Measurements from ENCODE around the gene DKC1.

DKC1 gene

DNA sequence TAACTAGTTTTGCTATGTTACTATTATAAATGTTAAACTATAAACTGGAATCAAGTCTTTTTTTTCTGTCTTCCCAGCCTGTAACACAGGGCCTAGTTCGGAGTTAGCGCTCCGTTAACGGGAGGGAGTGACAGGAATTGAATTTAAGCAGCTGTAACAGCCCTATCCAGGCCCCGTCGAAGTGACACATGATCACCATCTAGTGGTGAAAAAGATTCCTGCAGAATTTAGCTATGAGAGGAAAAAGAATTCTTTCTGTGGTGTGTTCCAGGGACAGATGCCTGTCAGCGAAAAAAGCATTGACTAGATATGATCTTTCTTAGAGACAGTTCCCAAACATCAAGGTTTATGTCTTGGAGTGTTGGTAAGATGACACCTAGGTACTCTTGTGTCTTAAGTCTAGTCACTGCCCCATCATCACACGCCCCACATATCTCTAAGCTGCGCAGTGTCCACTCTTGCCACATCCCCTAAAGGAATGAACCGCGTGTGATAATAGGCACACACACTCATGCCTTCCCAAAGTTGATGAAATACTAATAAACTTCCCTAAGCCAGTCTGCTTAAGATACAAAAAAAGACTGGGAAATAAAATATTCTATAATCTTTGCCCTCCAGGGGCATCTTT is 13.8 kb upstream of the DKC1 start:
- Histone ChIP-seq H3K9me3 (ENCODE audit: low read length) (no peaks in the 10 kb centered on the region), H3K27ac (ENCODE audit: low read depth, low read length, poor library complexity, severe bottlenecking) (no peak overlapping the region), H3K27me3 (ENCODE audit: insufficient read depth, low read length) (no peaks in the 10 kb centered on the region), H3K79me2 (ENCODE audit: insufficient read depth, low read length) (no peaks in the 10 kb centered on the region), H3K9me2 (ENCODE audit: low read depth, low read length) (no peaks in the 10 kb centered on the region), H3K36me3 (ENCODE audit: insufficient read depth, low read length) (no peaks in the 10 kb centered on the region), H3K4me3 (ENCODE audit: low read depth, low read length, poor library complexity, severe bottlenecking) (no peak overlapping the region), H3F3A (ENCODE audit: insufficient read depth, low read length) (no peaks in the 10 kb centered on the region), H3K4me1 (ENCODE audit: insufficient read depth, low read length, severe bottlenecking) (peaks cover 16% of the 10 kb centered on the region), H2AFZ (ENCODE audit: low read length) (no peak overlapping the region), H3K4me2 (ENCODE audit: low read length) (no peak overlapping the region), H3K9ac (ENCODE audit: low read length) (no peak overlapping the region), H4K20me1 (ENCODE audit: insufficient read depth, low read length) (no peaks in the 10 kb centered on the region)
- TF ChIP-seq, protein P1, sequence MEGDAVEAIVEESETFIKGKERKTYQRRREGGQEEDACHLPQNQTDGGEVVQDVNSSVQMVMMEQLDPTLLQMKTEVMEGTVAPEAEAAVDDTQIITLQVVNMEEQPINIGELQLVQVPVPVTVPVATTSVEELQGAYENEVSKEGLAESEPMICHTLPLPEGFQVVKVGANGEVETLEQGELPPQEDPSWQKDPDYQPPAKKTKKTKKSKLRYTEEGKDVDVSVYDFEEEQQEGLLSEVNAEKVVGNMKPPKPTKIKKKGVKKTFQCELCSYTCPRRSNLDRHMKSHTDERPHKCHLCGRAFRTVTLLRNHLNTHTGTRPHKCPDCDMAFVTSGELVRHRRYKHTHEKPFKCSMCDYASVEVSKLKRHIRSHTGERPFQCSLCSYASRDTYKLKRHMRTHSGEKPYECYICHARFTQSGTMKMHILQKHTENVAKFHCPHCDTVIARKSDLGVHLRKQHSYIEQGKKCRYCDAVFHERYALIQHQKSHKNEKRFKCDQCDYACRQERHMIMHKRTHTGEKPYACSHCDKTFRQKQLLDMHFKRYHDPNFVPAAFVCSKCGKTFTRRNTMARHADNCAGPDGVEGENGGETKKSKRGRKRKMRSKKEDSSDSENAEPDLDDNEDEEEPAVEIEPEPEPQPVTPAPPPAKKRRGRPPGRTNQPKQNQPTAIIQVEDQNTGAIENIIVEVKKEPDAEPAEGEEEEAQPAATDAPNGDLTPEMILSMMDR (IDR thresholded peaks at IDR 0.05; ENCODE audit: low read length), result peak; percentile 60
- TF ChIP-seq EZH2 (IDR thresholded peaks at IDR 0.05; ENCODE audit: borderline replicate concordance, low read length), result no peak

DNA sequence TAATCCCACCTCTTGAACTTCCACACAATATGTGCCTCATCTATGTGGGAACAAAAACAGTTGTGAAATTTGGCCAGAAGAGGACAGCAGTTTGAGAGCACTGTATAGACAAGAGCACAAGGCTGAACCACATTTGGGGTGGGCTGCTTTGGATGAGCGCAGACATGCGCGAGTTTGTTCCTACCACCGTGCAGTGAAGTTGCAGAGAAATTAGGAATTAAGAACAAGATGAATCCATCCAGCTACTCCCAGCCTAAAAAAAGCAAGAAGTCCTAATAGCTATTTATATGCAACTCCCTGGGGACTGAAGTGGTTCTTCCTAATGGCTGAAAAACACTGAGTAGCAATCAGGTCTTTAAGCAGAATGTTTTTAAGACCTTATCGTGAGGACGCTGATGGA is 12.8 kb upstream of the DKC1 start:
- peaks cover 16% of the 10 kb centered on the region for H3K4me1 ChIP-seq (ENCODE audit: insufficient read depth, low read length, severe bottlenecking)
- H4K20me1 ChIP-seq (ENCODE audit: insufficient read depth, low read length), result no peaks in the 10 kb centered on the region
- peak overlapping the region; percentile 60 for H3K4me2 ChIP-seq (ENCODE audit: low read length)
- H2AFZ ChIP-seq (ENCODE audit: low read length), result no peak overlapping the region
- no peaks in the 10 kb centered on the region for H3F3A ChIP-seq (ENCODE audit: insufficient read depth, low read length)
- H3K27ac ChIP-seq (ENCODE audit: low read depth, low read length, poor library complexity, severe bottlenecking), result no peak overlapping the region
- H3K36me3 ChIP-seq (ENCODE audit: insufficient read depth, low read length), result no peaks in the 10 kb centered on the region
- peak overlapping the region; percentile 46; the same call in 1 of the 2 replicates for H3K9ac ChIP-seq (ENCODE audit: low read length)
- H3K27me3 ChIP-seq (ENCODE audit: insufficient read depth, low read length), result no peaks in the 10 kb centered on the region
- no peaks in the 10 kb centered on the region for H3K9me2 ChIP-seq (ENCODE audit: low read depth, low read length)
- no peak for TF ChIP-seq EZH2 (IDR thresholded peaks at IDR 0.05; ENCODE audit: borderline replicate concordance, low read length)
- TF ChIP-seq, protein P1 (IDR thresholded peaks at IDR 0.05; ENCODE audit: low read length), result no peak
- H3K4me3 ChIP-seq (ENCODE audit: low read depth, low read length, poor library complexity, severe bottlenecking), result peak overlapping the region; percentile 56
- H3K9me3 ChIP-seq (ENCODE audit: low read length), result no peaks in the 10 kb centered on the region
- no peaks in the 10 kb centered on the region for H3K79me2 ChIP-seq (ENCODE audit: insufficient read depth, low read length)

DNA sequence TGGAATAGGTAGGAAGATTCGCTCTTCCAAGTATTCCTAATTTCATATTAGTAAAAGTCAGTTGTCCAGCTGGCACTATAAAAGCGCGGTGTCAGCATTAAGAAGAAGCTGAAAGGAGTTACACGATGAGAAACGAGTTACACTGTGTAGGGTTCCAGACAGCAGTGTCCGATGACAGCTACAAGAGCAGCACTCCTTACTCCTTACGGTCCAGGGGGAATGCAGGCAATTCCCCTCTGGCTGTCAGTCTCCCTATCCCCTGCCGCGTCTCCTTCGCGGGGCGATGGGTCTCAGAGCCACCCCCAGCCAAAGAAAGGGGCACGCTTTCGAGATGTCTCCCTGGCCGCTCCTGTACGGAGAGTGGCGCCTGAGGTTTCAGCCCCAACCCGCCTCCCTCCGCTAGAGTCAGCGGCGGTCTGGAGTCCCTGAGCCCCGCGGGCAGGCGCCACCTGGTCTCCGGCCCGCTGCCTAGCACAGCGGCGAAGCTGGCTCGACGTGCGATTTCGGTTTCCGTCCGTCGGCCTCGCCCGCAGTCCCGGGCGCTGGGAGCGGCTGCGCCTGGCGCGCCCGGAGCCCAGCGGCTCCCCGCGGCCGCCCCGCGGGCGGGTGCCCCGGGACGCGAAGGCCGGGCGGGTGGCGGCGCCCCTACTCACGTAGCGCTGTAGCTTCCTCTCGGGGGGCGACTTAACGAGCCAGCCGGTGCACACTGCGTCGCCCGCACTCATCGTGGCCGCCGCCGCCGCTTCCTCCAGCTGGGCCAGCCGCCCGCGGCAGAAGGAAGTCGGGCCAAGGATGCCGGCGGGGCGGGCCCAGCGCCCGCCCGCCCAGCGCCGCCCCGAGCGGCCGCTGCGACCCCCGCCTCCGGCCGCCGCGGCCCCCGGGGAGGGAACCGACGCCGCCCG is 12.1 kb upstream of the DKC1 start, which contains the start of gene GAB3:
TSS of gene GAB3 (minus strand) at position 777 of the 902 bp plus-strand sequence. CDS start at position 725, 52 bp downstream.
- TF ChIP-seq, protein P1 (IDR thresholded peaks at IDR 0.05; ENCODE audit: low read length), result no peak
- no peak for TF ChIP-seq EZH2 (IDR thresholded peaks at IDR 0.05; ENCODE audit: borderline replicate concordance, low read length)
- Histone ChIP-seq H3F3A (ENCODE audit: insufficient read depth, low read length) (no peaks in the 10 kb centered on the region), H3K4me1 (ENCODE audit: insufficient read depth, low read length, severe bottlenecking) (peaks cover 16% of the 10 kb centered on the region), H3K9me3 (ENCODE audit: low read length) (no peaks in the 10 kb centered on the region), H2AFZ (ENCODE audit: low read length) (no peak within 1 kb of the TSS), H3K9ac (ENCODE audit: low read length) (peak within 1 kb of the TSS; percentile 49; the same call in 1 of the 2 replicates), H3K4me3 (ENCODE audit: low read depth, low read length, poor library complexity, severe bottlenecking) (peak within 1 kb of the TSS; percentile 56), H3K36me3 (ENCODE audit: insufficient read depth, low read length) (no peaks in the 10 kb centered on the region), H3K27ac (ENCODE audit: low read depth, low read length, poor library complexity, severe bottlenecking) (no peak within 1 kb of the TSS), H3K4me2 (ENCODE audit: low read length) (peak within 1 kb of the TSS; percentile 61), H4K20me1 (ENCODE audit: insufficient read depth, low read length) (no peaks in the 10 kb centered on the region), H3K79me2 (ENCODE audit: insufficient read depth, low read length) (no peaks in the 10 kb centered on the region), H3K9me2 (ENCODE audit: low read depth, low read length) (no peaks in the 10 kb centered on the region), H3K27me3 (ENCODE audit: insufficient read depth, low read length) (no peaks in the 10 kb centered on the region)

All from OCI-LY1 (cell line).